ENCODE measurements around the gene ZNF827.

The ZNF827 gene

GRCh38 chr4:145766273-145766672, 172.3 kb downstream of the ZNF827 start:
- CTCF ChIA-PET = no interaction called here
- H3K4me3 ChIP-seq (ENCODE audit: low read depth, low read length) = no peak overlapping the region
- POLR2A ChIA-PET = no interaction called here
- TF ChIP-seq, protein P1, sequence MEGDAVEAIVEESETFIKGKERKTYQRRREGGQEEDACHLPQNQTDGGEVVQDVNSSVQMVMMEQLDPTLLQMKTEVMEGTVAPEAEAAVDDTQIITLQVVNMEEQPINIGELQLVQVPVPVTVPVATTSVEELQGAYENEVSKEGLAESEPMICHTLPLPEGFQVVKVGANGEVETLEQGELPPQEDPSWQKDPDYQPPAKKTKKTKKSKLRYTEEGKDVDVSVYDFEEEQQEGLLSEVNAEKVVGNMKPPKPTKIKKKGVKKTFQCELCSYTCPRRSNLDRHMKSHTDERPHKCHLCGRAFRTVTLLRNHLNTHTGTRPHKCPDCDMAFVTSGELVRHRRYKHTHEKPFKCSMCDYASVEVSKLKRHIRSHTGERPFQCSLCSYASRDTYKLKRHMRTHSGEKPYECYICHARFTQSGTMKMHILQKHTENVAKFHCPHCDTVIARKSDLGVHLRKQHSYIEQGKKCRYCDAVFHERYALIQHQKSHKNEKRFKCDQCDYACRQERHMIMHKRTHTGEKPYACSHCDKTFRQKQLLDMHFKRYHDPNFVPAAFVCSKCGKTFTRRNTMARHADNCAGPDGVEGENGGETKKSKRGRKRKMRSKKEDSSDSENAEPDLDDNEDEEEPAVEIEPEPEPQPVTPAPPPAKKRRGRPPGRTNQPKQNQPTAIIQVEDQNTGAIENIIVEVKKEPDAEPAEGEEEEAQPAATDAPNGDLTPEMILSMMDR (IDR thresholded peaks at IDR 0.05; ENCODE audit: insufficient read depth, low read length, missing control alignments) = no peak
- no peak for DNase-seq (ENCODE audit: low read depth, low spot score)

GRCh38 chr4:145763399-145763798, 175.2 kb downstream of the ZNF827 start:
- CTCF ChIA-PET = interaction anchor here (1.0 kb wide), 1 partner anchor 24 kb away, joined by 3 read pairs; no protein-coding TSS in a partner anchor
- no peak for DNase-seq (ENCODE audit: low read depth, low spot score)
- POLR2A ChIA-PET = no interaction called here
- TF ChIP-seq, protein P1 (IDR thresholded peaks at IDR 0.05; ENCODE audit: insufficient read depth, low read length, missing control alignments) = no peak
- H3K4me3 ChIP-seq (ENCODE audit: low read depth, low read length) = no peak overlapping the region

GRCh38 chr4:145762719-145763118, 175.9 kb downstream of the ZNF827 start:
- ChIA-PET CTCF (interaction anchor here (1.0 kb wide), 1 partner anchor 24 kb away, joined by 3 read pairs; no protein-coding TSS in a partner anchor), POLR2A (no interaction called here)
- H3K4me3 ChIP-seq (ENCODE audit: low read depth, low read length) = no peak overlapping the region
- TF ChIP-seq, protein P1 (IDR thresholded peaks at IDR 0.05; ENCODE audit: insufficient read depth, low read length, missing control alignments) = no peak
- DNase-seq (ENCODE audit: low read depth, low spot score) = no peak

GRCh38 chr4:145760961-145761929, 177.4 kb downstream of the ZNF827 start:
- no peak for DNase-seq (ENCODE audit: low read depth, low spot score)
- no peak overlapping the region for H3K4me3 ChIP-seq (ENCODE audit: low read depth, low read length)
- TF ChIP-seq, protein P1 (IDR thresholded peaks at IDR 0.05; ENCODE audit: insufficient read depth, low read length, missing control alignments) = no peak
- CTCF ChIA-PET = interaction anchor here (0.9 kb wide), 1 partner anchor 10 kb away, joined by 3 read pairs; no protein-coding TSS in a partner anchor
- POLR2A ChIA-PET = no interaction called here

GRCh38 chr4:145760176-145760575, 178.4 kb downstream of the ZNF827 start:
- ChIA-PET CTCF (no interaction called here), POLR2A (no interaction called here)
- no peak for DNase-seq (ENCODE audit: low read depth, low spot score)
- H3K4me3 ChIP-seq (ENCODE audit: low read depth, low read length) = no peak overlapping the region
- TF ChIP-seq, protein P1 (IDR thresholded peaks at IDR 0.05; ENCODE audit: insufficient read depth, low read length, missing control alignments) = no peak

GRCh38 chr4:145757188-145757587, 181.4 kb downstream of the ZNF827 start:
- CTCF ChIA-PET = no interaction called here
- DNase-seq (ENCODE audit: low read depth, low spot score) = no peak
- TF ChIP-seq, protein P1 (IDR thresholded peaks at IDR 0.05; ENCODE audit: insufficient read depth, low read length, missing control alignments) = no peak
- H3K4me3 ChIP-seq (ENCODE audit: low read depth, low read length) = no peak overlapping the region
- POLR2A ChIA-PET = no interaction called here

Measured in AG04449 (cell line).